KMS-11 (cell line): ENCODE data around the gene ABI3BP.

Source experiments
- H2AFZ ChIP-seq: fragments of 200-600 bp; sonication (generic); 2 replicates; pipeline ENCODE4 v1.6.1; 2016; ENCODE audit warnings: antibody characterized with exemption, mixed run types, low read depth
- H3K27ac ChIP-seq: fragments of 200-600 bp; sonication (generic); 2 replicates; pipeline ENCODE4 v1.6.1; 2016; ENCODE audit warnings: mild to moderate bottlenecking, mixed run types
- H3K27me3 ChIP-seq: fragments of 200-600 bp; sonication (generic); 2 replicates; pipeline ENCODE4 v1.6.1; 2017; ENCODE audit warnings: mild to moderate bottlenecking, low read depth, mixed run types, moderate library complexity; ENCODE audit not compliant: insufficient read depth
- H3K36me3 ChIP-seq: fragments of 200-600 bp; sonication (generic); 2 replicates; pipeline ENCODE4 v1.6.1; 2017; ENCODE audit warnings: mild to moderate bottlenecking, mixed run types; ENCODE audit not compliant: insufficient read depth
- H3K4me1 ChIP-seq: fragments of 200-600 bp; sonication (generic); 2 replicates; pipeline ENCODE4 v1.6.1; 2016; ENCODE audit warnings: mild to moderate bottlenecking, low read depth, mixed run types; ENCODE audit not compliant: poor library complexity, severe bottlenecking
- H3K4me2 ChIP-seq: fragments of 200-600 bp; sonication (generic); 2 replicates; pipeline ENCODE4 v1.7.0; 2016; ENCODE audit warnings: mild to moderate bottlenecking, mixed run types
- H3K4me3 ChIP-seq: fragments of 200-600 bp; sonication (generic); IDR thresholded peaks from 2 replicates; pipeline ENCODE4 v1.6.1; 2017; ENCODE audit warnings: low read depth, low read length, mixed read lengths; ENCODE audit not compliant: insufficient read depth
- H3K79me2 ChIP-seq: fragments of 200-600 bp; sonication (generic); 2 replicates; pipeline ENCODE4 v1.6.1; 2016; ENCODE audit warnings: low read depth, mixed run types; ENCODE audit not compliant: insufficient read depth
- H3K9ac ChIP-seq: fragments of 200-600 bp; sonication (generic); 2 replicates; pipeline ENCODE4 v1.6.1; 2016; ENCODE audit warnings: mild to moderate bottlenecking, mixed run types
- H4K20me1 ChIP-seq: fragments of 200-600 bp; sonication (generic); 2 replicates; pipeline ENCODE4 v1.6.1; 2016; ENCODE audit warnings: mild to moderate bottlenecking, mixed run types; ENCODE audit not compliant: insufficient read depth
- TF ChIP-seq, protein P1 (sequence below): fragments of 200-600 bp; sonication (generic); conservative IDR thresholded peaks from 2 replicates; pipeline ENCODE4 v1.6.1; 2017; ENCODE audit warnings: low read depth, mild to moderate bottlenecking, antibody characterized with exemption, low read length, moderate library complexity, mixed read lengths

The ABI3BP gene

DNA sequence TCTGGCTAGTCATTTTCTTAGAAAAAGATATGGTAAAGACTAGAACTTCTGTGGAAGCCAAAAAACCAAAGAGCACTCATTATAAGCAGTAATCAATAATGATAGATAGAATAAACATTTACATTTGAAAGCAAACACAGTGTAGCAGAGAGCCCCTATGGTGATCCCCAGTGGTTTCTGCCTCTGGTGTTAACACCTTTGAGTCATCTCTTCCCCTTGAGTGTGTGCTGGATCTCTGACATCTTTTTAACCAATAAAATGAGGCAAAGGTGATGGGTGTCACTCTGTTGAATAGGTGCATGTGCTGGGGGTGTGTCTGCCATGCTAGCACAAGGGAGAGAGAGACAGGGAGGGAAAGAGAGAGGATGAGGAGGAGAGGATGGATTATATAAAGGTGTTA is 162.3 kb downstream of the ABI3BP start:
- Histone ChIP-seq H4K20me1 (no peaks in the 10 kb centered on the region), H3K36me3 (no peaks in the 10 kb centered on the region), H3K27me3 (peaks cover 9% of the 10 kb centered on the region; the same call in 1 of the 2 replicates), H2AFZ (no peak overlapping the region), H3K79me2 (no peaks in the 10 kb centered on the region), H3K9ac (no peak overlapping the region), H3K4me1 (no peaks in the 10 kb centered on the region), H3K4me3 (no peak overlapping the region), H3K4me2 (no peak overlapping the region), H3K27ac (no peak overlapping the region)
- TF ChIP-seq, protein P1, sequence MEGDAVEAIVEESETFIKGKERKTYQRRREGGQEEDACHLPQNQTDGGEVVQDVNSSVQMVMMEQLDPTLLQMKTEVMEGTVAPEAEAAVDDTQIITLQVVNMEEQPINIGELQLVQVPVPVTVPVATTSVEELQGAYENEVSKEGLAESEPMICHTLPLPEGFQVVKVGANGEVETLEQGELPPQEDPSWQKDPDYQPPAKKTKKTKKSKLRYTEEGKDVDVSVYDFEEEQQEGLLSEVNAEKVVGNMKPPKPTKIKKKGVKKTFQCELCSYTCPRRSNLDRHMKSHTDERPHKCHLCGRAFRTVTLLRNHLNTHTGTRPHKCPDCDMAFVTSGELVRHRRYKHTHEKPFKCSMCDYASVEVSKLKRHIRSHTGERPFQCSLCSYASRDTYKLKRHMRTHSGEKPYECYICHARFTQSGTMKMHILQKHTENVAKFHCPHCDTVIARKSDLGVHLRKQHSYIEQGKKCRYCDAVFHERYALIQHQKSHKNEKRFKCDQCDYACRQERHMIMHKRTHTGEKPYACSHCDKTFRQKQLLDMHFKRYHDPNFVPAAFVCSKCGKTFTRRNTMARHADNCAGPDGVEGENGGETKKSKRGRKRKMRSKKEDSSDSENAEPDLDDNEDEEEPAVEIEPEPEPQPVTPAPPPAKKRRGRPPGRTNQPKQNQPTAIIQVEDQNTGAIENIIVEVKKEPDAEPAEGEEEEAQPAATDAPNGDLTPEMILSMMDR: no peak

DNA sequence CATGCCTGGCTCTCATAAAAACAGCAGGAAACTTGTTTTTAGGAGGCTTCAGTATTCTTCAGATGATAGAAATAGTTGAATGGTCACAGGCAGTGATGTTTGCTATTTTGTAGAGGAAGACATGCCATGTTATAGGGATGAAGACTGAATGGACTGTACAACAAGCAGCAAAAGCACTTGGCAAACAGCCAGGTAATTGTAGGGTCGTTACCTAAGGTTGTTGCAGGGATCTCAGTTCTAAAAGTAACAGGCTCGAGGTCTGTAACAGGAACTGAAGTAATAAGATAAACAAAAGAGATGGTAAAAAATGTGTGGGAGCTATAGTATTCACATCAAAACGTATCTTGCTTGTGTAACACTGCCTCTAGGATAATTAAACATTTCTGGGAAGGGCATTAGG is 167.6 kb downstream of the ABI3BP start:
- H3K4me2 ChIP-seq: no peak overlapping the region
- no peaks in the 10 kb centered on the region for H3K79me2 ChIP-seq
- no peaks in the 10 kb centered on the region for H3K27me3 ChIP-seq
- H3K4me3 ChIP-seq: no peak overlapping the region
- TF ChIP-seq, protein P1: no peak
- no peak overlapping the region for H2AFZ ChIP-seq
- H3K27ac ChIP-seq: no peak overlapping the region
- H4K20me1 ChIP-seq: no peaks in the 10 kb centered on the region
- no peaks in the 10 kb centered on the region for H3K36me3 ChIP-seq
- no peak overlapping the region for H3K9ac ChIP-seq
- no peaks in the 10 kb centered on the region for H3K4me1 ChIP-seq

DNA sequence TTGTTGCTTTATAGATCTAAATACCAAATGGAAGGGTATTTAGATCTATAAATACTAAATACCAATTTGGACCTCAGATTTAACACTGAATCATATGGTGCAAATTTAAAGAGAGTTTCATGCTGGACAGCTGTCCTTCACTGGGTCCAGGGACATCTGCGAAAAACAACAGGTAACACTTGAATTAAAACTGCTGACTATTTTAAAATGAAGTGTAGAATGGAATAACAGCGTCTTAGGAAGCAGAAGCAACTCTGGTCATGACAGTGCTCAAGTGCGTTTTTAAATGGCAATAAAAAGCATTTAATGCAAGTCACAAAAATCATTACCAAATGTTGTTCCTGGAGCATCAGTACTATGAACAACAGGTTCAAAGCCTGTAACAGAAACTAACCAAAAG is 177.6 kb downstream of the ABI3BP start:
- TF ChIP-seq, protein P1: no peak
- Histone ChIP-seq H2AFZ (no peak overlapping the region), H3K36me3 (no peaks in the 10 kb centered on the region; the same call in 1 of the 2 replicates), H3K9ac (no peak overlapping the region), H3K4me1 (no peaks in the 10 kb centered on the region), H4K20me1 (no peaks in the 10 kb centered on the region), H3K4me3 (no peak overlapping the region), H3K79me2 (no peaks in the 10 kb centered on the region), H3K4me2 (no peak overlapping the region), H3K27me3 (no peaks in the 10 kb centered on the region), H3K27ac (no peak overlapping the region)

DNA sequence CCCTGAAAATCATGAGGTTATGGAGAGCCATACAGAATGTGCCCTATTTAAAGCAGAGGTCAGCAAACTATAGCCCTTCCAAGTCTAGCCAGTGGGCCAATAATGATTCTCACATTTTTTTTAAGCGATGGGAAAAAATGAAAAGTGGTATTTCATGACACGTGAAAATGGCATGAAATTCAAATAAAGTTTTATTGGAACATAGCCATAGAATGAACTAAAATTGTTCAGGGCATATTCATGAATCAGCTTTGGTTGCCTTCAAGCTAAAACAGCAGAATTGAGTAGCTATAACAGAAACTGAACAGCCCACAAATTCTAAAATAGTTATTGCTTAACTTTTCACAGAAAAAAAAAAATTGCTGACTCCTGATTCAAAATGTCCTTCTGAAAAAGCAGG is 179.4 kb downstream of the ABI3BP start:
- H2AFZ ChIP-seq: no peak overlapping the region

More for the DNA sequence above, 179.4 kb downstream of the ABI3BP start:
- Histone ChIP-seq H3K79me2 (no peaks in the 10 kb centered on the region), H3K36me3 (no peaks in the 10 kb centered on the region; the same call in 1 of the 2 replicates), H3K4me3 (no peak overlapping the region), H3K27ac (no peak overlapping the region), H4K20me1 (no peaks in the 10 kb centered on the region), H3K4me1 (no peaks in the 10 kb centered on the region), H3K27me3 (no peaks in the 10 kb centered on the region), H3K9ac (no peak overlapping the region), H3K4me2 (no peak overlapping the region)
- TF ChIP-seq, protein P1: no peak
